ENCODE results near the gene FKBP15.

DNA sequence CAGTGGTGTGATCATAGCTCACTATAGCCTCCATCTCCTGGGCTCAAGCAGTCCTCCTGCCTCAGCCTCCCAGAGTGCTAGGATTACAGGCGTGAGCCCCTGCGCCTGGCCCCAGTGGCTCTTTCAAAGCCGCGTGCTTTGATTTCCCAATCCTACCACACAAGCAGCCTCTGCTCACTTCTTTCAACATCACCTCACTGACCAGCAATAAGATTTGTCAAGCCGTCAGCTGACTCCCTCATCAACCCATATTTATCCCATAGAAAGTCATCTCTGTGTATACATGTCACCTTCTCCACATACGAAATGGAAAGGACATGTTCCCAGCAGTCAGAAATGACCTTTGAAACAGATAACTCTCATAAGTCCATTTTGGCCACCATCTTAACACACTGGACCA is 44.3 kb downstream of the FKBP15 start:
- TF ChIP-seq CTCF (conservative IDR thresholded peaks at IDR 0.05; ENCODE audit: low read depth in 2 of 2), result no peak
- no peak for TF ChIP-seq POLR2AphosphoS5 (IDR thresholded peaks at IDR 0.05; ENCODE audit: low read depth)
- TF ChIP-seq, protein P1, sequence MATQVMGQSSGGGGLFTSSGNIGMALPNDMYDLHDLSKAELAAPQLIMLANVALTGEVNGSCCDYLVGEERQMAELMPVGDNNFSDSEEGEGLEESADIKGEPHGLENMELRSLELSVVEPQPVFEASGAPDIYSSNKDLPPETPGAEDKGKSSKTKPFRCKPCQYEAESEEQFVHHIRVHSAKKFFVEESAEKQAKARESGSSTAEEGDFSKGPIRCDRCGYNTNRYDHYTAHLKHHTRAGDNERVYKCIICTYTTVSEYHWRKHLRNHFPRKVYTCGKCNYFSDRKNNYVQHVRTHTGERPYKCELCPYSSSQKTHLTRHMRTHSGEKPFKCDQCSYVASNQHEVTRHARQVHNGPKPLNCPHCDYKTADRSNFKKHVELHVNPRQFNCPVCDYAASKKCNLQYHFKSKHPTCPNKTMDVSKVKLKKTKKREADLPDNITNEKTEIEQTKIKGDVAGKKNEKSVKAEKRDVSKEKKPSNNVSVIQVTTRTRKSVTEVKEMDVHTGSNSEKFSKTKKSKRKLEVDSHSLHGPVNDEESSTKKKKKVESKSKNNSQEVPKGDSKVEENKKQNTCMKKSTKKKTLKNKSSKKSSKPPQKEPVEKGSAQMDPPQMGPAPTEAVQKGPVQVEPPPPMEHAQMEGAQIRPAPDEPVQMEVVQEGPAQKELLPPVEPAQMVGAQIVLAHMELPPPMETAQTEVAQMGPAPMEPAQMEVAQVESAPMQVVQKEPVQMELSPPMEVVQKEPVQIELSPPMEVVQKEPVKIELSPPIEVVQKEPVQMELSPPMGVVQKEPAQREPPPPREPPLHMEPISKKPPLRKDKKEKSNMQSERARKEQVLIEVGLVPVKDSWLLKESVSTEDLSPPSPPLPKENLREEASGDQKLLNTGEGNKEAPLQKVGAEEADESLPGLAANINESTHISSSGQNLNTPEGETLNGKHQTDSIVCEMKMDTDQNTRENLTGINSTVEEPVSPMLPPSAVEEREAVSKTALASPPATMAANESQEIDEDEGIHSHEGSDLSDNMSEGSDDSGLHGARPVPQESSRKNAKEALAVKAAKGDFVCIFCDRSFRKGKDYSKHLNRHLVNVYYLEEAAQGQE (IDR thresholded peaks at IDR 0.05; ENCODE audit: unreplicated experiment), result no peak
- TF ChIP-seq ZNF462 (CRISPR knock-in tag; IDR thresholded peaks at IDR 0.05), result no peak
- no peak for TF ChIP-seq EZH2 (IDR thresholded peaks at IDR 0.05; ENCODE audit: low read depth, unreplicated experiment)
- no peak for TF ChIP-seq JUNB (IDR thresholded peaks at IDR 0.05; ENCODE audit: unreplicated experiment)
- TF ChIP-seq ZNF114 (CRISPR knock-in tag; IDR thresholded peaks at IDR 0.05), result no peak
- TF ChIP-seq CREB1 (CRISPR knock-in tag; IDR thresholded peaks at IDR 0.05; ENCODE audit: low read depth), result no peak

Data from GM23338 (cell line).